ENCODE results near the gene LGALS12.

LGALS12 gene

GRCh38 chr11:63505857-63506528 lies at the start of gene LGALS12:
TSS of gene LGALS12 (plus strand) at chr11:63506084. CDS start at chr11:63506459, 375 bp downstream.
- DNase-seq = no peak

- no peak for DNase-seq
Observed at GRCh38 chr11:63459586-63459985, 46.3 kb upstream of the LGALS12 start.

DNA sequence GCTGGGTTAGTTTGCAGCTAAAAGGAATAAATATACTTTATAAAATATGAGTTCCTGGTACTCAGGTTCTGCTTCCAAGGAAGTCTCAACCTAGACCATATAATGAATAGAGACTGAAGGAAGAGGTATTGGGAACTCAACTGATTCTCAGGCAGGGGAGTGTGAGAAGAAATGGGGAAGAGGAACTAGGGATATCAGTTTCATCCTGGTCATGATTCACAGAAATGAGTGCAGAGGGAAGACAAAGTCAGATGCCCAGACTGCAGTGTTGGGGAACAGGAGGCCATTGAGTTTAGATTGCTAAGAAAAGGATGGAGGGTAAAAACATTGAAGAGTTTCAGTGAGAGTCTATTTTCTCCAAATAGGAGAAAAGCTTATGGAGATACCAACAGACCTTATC lies 43.7 kb upstream of the LGALS12 start:
- DNase-seq = no peak

GRCh38 chr11:63470311-63470710 lies 35.6 kb upstream of the LGALS12 start:
- DNase-seq = no peak

- DNase-seq = no peak
Observed at GRCh38 chr11:63472372-63472771, 33.5 kb upstream of the LGALS12 start.

- DNase-seq = no peak
Observed at GRCh38 chr11:63476618-63477017, 29.3 kb upstream of the LGALS12 start.

DNA sequence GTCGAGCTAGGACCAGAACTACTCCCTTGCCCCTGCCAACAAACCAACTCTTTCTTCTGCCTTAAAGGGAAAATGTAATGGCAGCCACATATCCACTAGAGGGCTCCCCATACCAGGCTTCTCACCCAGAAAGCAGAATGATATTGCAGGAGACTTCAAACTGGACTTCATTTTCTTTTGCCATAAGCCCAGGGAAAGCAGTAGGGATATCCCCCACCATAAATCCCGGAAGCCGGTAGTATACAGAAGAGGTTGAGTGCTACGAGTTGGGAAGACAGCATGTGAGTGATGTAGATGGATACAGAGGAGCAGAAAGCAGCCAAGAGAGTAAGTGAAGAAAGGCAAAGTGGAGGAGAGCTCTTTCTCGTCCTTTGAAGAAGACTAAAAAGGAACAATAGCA lies 27.0 kb upstream of the LGALS12 start:
- peak; percentile 41 for DNase-seq

DNA sequence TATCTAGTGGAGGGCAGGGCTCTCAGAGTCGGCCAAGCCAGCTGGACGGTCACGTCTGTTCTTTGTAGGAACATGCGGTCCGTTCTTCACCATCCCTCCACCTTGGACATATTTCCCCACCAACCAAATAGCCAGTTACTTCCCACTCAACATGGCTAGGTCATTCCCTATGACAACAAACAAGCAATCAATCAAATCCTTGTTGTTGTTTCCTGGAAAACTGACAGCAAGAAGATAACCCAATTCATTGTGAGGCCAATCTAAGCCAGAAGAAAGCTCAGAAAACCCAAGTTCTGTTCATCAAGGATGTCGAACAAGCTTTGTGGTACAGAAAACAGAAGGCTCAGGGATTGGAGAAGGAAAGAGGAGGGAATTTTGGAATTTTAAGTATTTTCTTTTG lies 25.8 kb upstream of the LGALS12 start:
- no peak for DNase-seq

- no peak for DNase-seq
Observed at GRCh38 chr11:63485777-63486176, 20.1 kb upstream of the LGALS12 start.

DNA sequence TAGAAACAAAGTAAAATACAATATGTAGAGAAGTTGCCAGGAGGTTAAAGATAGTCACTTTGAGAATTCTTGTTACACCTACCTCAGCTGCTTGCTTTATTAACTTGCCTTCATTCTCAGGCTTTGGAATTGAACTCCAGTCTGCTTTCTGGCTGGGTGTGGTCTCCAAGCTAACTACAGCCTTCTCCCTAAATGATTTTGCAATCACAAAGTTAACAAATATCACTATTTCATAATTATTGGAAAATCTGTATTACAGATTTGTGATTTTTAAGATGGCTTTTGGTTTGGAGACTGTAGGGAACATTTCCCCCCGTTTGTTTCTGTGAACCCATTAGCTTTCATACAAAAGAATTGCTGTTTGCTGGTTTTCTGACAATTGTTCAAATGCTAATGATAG lies 17.1 kb upstream of the LGALS12 start:
- no peak for DNase-seq

- no peak for DNase-seq
Observed at GRCh38 chr11:63489879-63490278, 16.0 kb upstream of the LGALS12 start.

GRCh38 chr11:63490551-63491239 lies 15.2 kb upstream of the LGALS12 start, which contains the start of gene PLAAT5:
TSS of gene PLAAT5 (minus strand) at chr11:63491167. CDS start at chr11:63491034, 133 bp downstream.
- DNase-seq = no peak

DNA sequence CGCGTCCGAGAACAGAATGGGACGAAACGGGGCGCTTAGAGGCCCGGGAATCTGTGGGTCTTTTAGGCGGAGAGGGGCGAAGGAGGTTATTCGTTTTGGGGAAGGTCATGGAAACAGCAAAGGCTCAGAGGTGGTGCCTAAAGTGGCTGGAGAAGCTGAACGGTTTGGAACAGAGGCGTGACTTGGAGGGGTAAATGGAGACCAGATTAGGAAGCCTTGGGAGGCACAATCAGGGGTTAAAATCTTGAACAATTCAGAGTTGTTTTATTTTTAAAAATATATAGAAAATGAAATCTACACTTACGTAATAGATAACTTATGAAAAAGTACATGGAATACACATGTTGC lies 14.7 kb upstream of the LGALS12 start:
- DNase-seq = no peak

DNA sequence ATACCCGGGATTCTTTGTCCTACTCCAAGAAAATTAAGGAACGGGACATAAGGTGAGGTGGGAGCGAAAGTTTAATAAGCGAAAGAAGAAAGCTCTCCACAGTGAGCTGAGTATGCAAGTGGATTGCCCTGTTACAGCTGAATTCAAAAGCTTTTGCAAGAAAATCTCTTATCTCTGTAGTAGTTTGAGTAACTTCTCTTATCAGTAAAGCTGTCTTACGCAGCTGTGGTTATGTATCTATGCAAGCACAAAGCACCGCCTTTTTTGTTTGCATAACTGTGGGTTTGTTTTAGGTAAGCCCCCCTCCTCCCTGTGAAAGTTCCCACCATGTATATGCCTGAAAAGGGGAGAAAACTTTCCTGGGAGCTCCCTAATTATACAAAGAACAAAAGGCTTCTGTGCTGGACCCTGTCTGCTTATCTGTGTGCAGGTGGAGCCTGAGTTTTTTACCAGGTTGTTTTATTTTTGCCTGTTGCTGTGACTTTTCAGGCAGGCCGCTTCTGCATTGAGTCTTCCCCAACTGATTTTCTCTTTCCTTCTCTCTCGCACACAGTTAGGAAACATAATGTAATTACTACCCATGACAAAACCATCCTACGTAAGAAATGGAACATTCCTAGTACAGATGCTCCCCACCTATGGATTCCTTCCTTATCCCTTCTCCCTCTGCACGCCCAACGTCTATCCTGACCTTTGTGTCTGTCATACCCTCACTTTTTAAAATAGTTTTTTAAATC lies 14.1 kb upstream of the LGALS12 start:
- no peak for DNase-seq

DNA sequence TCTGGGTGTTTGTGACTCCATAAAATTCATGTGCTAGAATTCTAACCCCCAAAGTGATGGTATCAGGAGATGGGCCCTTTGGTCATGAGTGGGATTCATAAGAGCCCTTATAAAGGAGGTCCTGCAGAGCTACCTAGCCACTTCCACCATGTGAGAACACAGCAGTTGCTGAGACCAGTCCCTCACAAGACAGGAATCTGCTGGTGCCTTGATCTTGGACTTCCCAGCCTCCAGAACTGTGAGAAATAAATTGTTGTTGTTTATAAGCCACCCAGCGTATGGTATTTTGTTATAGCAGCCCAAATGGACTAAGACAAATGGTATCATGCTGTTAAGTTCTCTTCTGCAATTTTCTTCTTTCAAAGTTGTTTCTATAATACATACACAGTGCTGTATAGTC lies 13.4 kb upstream of the LGALS12 start:
- no peak for DNase-seq

DNA sequence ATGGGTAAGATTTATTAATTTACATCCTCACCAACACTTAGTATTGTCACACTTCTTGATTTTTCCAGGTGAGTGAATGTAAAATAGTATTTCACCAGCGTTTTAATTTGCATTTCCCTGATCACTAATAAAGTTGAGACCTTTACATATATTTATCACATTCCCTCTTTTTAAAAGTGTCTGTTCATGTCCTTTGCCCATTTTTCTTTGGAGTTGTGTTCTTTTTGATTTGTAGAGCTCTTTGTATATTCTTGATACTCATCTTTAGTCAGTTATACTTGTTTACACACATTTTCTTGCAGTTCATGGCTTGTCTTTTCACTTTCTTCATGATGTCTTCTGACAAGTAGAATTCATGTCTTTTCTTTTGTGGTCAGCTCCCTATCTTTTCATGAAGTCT lies 12.8 kb upstream of the LGALS12 start:
- no peak for DNase-seq

DNA sequence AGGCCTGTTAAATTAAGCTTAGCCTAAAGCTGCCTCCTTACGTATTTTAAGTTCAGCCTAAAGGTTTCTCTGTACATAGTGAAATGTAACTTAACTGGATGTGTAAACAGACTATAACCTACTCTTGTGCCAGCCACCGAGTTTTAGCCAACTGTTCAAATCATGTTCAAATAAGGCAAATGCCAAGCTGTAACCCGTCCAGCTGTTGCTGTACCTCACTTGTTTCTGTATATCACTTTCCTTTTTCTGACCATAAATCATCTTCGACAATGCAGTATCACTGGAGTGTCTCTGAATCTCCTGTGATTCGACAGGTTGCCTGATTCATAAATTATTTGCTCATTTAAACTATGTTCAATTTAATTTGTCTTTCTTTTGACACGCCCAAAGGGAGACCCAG lies 10.9 kb upstream of the LGALS12 start:
- no peak for DNase-seq

- DNase-seq = no peak
Observed at GRCh38 chr11:63499874-63500273, 6.0 kb upstream of the LGALS12 start.

GRCh38 chr11:63501236-63501635 lies 4.6 kb upstream of the LGALS12 start:
- DNase-seq = no peak

- DNase-seq = no peak
Observed at GRCh38 chr11:63502252-63502820, 3.5 kb upstream of the LGALS12 start.

DNA sequence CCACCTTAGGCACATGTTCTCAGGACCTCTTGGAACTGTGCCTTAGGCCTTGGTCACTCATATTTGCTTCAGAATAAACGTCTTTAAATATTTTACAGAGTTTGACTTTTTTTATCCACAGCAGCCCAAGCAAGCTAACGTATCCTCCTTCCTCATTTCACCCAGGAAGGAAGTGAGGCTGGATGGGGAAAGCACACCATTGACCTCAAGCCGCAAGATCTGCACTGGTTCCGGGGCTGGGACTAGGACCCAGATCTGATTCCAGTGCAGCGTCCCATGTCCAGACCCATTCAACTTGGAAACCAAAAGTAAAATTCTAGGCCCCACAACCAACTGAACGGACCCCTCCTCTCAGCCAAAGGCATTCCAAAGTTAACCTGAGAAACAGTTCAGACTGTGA lies 2.4 kb upstream of the LGALS12 start:
- DNase-seq = no peak

DNA sequence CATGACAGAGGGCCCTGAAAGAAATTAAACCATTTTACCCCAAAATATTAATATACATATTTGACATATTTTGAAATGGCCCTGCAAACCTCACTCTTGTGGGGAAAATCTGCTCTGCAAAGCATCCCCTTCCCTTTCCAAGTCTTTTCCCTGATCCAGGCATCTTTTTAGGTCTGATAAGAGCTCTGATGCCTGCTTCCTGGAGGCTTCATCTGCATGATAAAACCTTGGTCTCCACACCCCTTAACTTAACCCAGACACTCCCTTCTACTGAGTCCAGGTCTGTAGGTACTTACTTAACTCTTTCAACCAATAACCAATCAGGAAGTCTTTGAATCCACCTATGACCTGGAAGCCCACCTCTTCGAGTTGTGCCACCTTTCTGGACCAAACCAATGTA lies 1.8 kb upstream of the LGALS12 start:
- no peak for DNase-seq

DNA sequence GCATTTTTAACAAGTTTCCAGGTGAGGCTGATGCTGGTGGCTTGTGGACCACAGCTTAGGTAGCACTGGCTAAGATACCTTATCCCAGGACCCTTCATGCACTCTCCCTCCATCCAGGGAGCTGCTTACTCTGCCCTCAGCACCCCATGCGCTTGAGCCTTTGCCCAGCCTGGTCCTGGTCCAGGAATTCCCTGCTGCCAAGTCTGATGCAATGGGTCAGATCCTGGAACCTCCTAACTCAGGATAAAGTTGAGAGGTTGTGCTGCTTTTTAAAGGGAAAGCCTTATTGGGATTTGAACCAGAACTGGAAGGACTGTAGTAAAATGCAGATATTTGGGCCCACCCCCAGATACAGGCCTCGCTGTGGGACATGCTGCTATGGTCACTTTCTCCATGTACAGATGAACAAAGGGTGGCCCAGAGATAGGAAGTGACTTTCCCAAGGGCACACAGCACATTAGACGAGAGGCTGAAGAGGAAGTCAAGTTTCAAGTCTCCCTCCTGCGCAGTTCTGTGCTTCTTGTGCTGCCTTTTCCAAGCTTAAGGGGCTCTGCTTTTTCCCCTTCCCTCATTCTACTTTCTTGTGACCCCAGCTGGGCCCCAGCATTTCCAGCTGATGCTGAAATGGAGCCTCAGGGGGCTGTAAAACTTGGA lies 824 bp upstream of the LGALS12 start:
- DNase-seq = no peak

Measured in DMS79 (cell line).